GM12878 (cell line): ENCODE results near the gene SERPINA4. TPM values are rescaled to one million over a fixed set of nuclear protein-coding genes. Genes with fewer than 3 reads are reported as not detected.

Experiments used
- CUX1 ChIP-seq: IDR thresholded peaks from 2 replicates; pipeline ENCODE4 v1.6.1; 2012; ENCODE audit warnings: improper control_type of control experiment, low read depth, low read length; ENCODE audit not compliant: insufficient replicate concordance
- E4F1 ChIP-seq: fragments of 450-650 bp; IDR thresholded peaks from 2 replicates; pipeline ENCODE4 v1.6.1; 2018; ENCODE audit warnings: borderline replicate concordance, mild to moderate bottlenecking; ENCODE audit not compliant: partially characterized antibody
- FOXM1 ChIP-seq: IDR thresholded peaks from 2 replicates; pipeline ENCODE4 v1.6.1; 2012; ENCODE audit warnings: low read depth, mild to moderate bottlenecking, inconsistent platforms, low read length, moderate library complexity
- IRF5 ChIP-seq: fragments of 450-650 bp; IDR thresholded peaks from 2 replicates; pipeline ENCODE4 v1.6.1; 2017; ENCODE audit warnings: borderline replicate concordance
- KLF5 ChIP-seq: fragments of 450-650 bp; IDR thresholded peaks from 2 replicates; pipeline ENCODE4 v1.6.1; 2014; ENCODE audit warnings: mild to moderate bottlenecking; ENCODE audit not compliant: partially characterized antibody
- RELB ChIP-seq: fragments of 450-650 bp; IDR thresholded peaks from 2 replicates; pipeline ENCODE4 v1.6.1; 2017; ENCODE audit warnings: low read depth, mild to moderate bottlenecking, moderate library complexity
- ZBTB33 ChIP-seq: fragments of 450-650 bp; IDR thresholded peaks from 2 replicates; pipeline ENCODE4 v1.6.1; 2017; ENCODE audit warnings: mild to moderate bottlenecking
- polyA plus RNA-seq, 11 experiments: library from polyadenylated mRNA; depleted of rRNA in 4 of 11; unstranded in 6 of 11; stranded (reverse) in 5 of 11; fragments of >200 nt; fragmentation: Nextera tagmentation in 4 of 11; fragmentation: Illumina TruSeq in 1 of 11; extraction: Ambion mirVana in 4 of 11; extraction: Trizol in 1 of 11; gene quantifications; 1 replicate in 1 of 11; 2 replicates in 10 of 11; pipeline versions ENCODE4 v1.2.1 to v1.2.3, GENCODE V29; 2011 to 2016; ENCODE audit warnings: inconsistent platforms in 2 of 11, missing spikeins in 2 of 11, low read depth in 1 of 11
- total RNA-seq, 4 experiments: library from RNA; depleted of rRNA in 3 of 4; stranded (reverse); fragments of >200 nt in 3 of 4; fragmentation: Illumina TruSeq in 1 of 4; extraction: Trizol in 1 of 4; gene quantifications; 2 replicates each; pipeline versions ENCODE4 v1.2.1 to v1.2.3, GENCODE V29; 2013 to 2021

SERPINA4 gene
- total and polyA plus RNA-seq, 10 of the 15 experiments (the other 5 are each of a cell fraction or from before 2014, with no cell fraction given): 0.13 TPM; not detected in 9

GRCh38 chr14:94545131-94545841 lies 16.0 kb upstream of the SERPINA4 start (continued):
- TF ChIP-seq E4F1: no peak
- no peak for TF ChIP-seq IRF5
- TF ChIP-seq FOXM1: no peak
- no peak for TF ChIP-seq ZBTB33
- TF ChIP-seq CUX1: no peak
- no peak for TF ChIP-seq KLF5
- TF ChIP-seq RELB: no peak
